SK-N-MC (cell line): ENCODE measurements around the gene NUDT3.

ENCODE experiments used
- DNase-seq: peaks from one replicate; pipeline ENCODE4 v3.0.0-alpha.2; 2011; ENCODE audit warnings: low read depth, low spot score
- H3K27ac ChIP-seq: fragments of 200-600 bp; sonication (generic); 2 replicates; pipeline ENCODE4 v1.5.1; 2016; ENCODE audit warnings: mixed run types
- H3K36me3 ChIP-seq: fragments of 200-600 bp; sonication (generic); 2 replicates; pipeline ENCODE4 v1.6.1; 2017; ENCODE audit warnings: antibody characterized with exemption, low read length, mixed read lengths; ENCODE audit not compliant: insufficient read depth
- H3K4me3 ChIP-seq: fragments of 200-600 bp; sonication (generic); 2 replicates; pipeline ENCODE4 v1.5.1; 2016
- H3K9ac ChIP-seq: fragments of 200-600 bp; sonication (generic); 2 replicates; pipeline ENCODE4 v1.8.0; 2017; ENCODE audit warnings: mixed run types, mixed read lengths; ENCODE audit not compliant: insufficient read length
- H3K9me3 ChIP-seq: fragments of 200-600 bp; sonication (generic); 2 replicates; pipeline ENCODE4 v1.6.1; 2017; ENCODE audit warnings: low read depth, mild to moderate bottlenecking, antibody characterized with exemption, low read length, moderate library complexity, mixed read lengths
- EZH2 ChIP-seq: fragments of 200-600 bp; sonication (generic); IDR thresholded peaks from one replicate; pipeline ENCODE4 v1.6.1; 2017; ENCODE audit warnings: antibody characterized with exemption
- FOXP2 ChIP-seq: optimal IDR thresholded peaks from 2 replicates; pipeline ENCODE3; 2011; ENCODE audit warnings: mild to moderate bottlenecking, moderate library complexity; ENCODE audit not compliant: insufficient read depth; ENCODE audit errors: extremely low read length, control extremely low read depth
- POLR2AphosphoS5 ChIP-seq: IDR thresholded peaks from 2 replicates; pipeline ENCODE4 v1.6.1; 2012; ENCODE audit warnings: mild to moderate bottlenecking, low read depth, low read length, borderline replicate concordance

Gene NUDT3

GRCh38 chr6:34315780-34316179, 76.7 kb downstream of the NUDT3 start:
- Histone ChIP-seq H3K9ac (no peak overlapping the region), H3K36me3 (no peaks in the 10 kb centered on the region), H3K9me3 (no peaks in the 10 kb centered on the region), H3K4me3 (no peak overlapping the region), H3K27ac (no peak overlapping the region)
- no peak for DNase-seq
- TF ChIP-seq EZH2 (no peak), POLR2AphosphoS5 (no peak), FOXP2 (no peak)

- H3K36me3 ChIP-seq: no peaks in the 10 kb centered on the region
- no peak overlapping the region for H3K27ac ChIP-seq
- no peak for DNase-seq
- no peak overlapping the region for H3K9ac ChIP-seq
- no peak overlapping the region for H3K4me3 ChIP-seq
- TF ChIP-seq EZH2: no peak
- no peak for TF ChIP-seq POLR2AphosphoS5
- TF ChIP-seq FOXP2: no peak
- no peaks in the 10 kb centered on the region for H3K9me3 ChIP-seq
These were observed 77.2 kb downstream of the NUDT3 start for GRCh38 chr6:34315256-34315655.

DNA sequence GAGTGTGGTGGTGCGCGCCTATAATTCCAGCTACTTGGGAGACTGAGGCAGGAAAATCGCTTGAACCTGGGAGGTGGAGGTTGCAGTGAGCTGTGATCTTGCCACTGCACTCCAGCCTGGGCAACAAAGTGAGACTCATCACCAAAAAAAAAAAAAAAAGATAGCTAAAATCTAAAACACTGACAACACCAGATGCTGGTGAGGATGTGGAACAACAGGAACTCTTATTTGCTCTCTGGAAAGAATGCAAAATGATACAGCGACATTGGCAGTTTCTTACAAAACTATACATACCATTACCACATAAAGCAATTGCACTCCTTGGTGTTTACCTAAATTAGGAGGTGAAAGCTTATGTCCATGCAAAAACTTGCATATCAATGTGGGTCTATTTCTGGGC, 80.2 kb downstream of the NUDT3 start:
- no peak for TF ChIP-seq EZH2
- TF ChIP-seq POLR2AphosphoS5: no peak
- no peak for TF ChIP-seq FOXP2
- no peak overlapping the region for H3K4me3 ChIP-seq
- no peak overlapping the region for H3K27ac ChIP-seq
- H3K36me3 ChIP-seq: no peaks in the 10 kb centered on the region
- no peak overlapping the region for H3K9ac ChIP-seq
- DNase-seq: no peak
- no peaks in the 10 kb centered on the region for H3K9me3 ChIP-seq

DNA sequence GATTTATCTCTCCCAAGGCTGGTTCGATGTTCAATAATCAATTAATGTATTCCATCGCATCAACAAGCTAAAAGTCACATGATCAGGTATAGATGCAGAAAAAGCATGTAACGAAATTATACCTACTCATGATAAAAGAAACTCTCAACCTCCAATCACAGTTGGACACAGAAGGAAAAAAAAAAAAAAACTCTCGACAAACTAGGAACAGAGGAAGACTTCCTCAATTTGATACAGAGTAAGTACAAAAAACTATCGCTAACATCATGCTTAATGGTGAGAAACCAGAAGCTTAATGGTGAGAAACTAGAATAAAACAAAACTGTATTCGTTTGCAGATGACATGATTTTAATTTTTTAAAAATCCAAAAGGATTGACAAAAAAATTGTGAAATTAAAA, 81.7 kb downstream of the NUDT3 start:
- TF ChIP-seq EZH2: no peak
- Histone ChIP-seq H3K9ac (no peak overlapping the region), H3K27ac (no peak overlapping the region), H3K9me3 (no peaks in the 10 kb centered on the region), H3K4me3 (no peak overlapping the region), H3K36me3 (no peaks in the 10 kb centered on the region)
- no peak for DNase-seq

DNA sequence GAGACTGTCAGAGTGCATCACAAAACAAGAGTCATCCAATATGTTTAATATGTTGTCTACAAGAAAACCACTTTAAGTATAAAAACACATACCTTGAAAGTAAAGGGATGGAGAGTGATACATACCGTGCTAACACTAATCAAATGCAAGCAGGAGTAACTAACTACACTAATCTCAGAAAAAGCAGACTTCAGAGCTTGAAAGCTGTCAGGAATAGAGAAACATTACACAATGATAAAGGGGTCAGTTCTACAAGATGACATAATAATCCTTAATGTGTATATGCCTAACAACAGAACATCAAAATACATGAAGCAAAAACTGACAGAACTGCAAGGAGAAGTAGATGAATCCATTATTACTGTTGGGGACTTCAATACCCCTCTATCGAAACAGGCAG, 84.0 kb downstream of the NUDT3 start:
- H3K9ac ChIP-seq: no peak overlapping the region
- H3K36me3 ChIP-seq: no peaks in the 10 kb centered on the region
- DNase-seq: no peak
- H3K4me3 ChIP-seq: no peak overlapping the region
- TF ChIP-seq EZH2 (no peak), FOXP2 (no peak), POLR2AphosphoS5 (no peak)
- H3K27ac ChIP-seq: no peak overlapping the region
- H3K9me3 ChIP-seq: no peaks in the 10 kb centered on the region

GRCh38 chr6:34305982-34306708, 86.3 kb downstream of the NUDT3 start:
- no peaks in the 10 kb centered on the region for H3K36me3 ChIP-seq
- no peaks in the 10 kb centered on the region for H3K9me3 ChIP-seq
- peak overlapping the region; percentile 35; the same call in 1 of the 2 replicates for H3K27ac ChIP-seq
- no peak for TF ChIP-seq POLR2AphosphoS5
- TF ChIP-seq EZH2: no peak
- no peak for TF ChIP-seq FOXP2
- H3K9ac ChIP-seq: no peak overlapping the region
- DNase-seq: no peak
- no peak overlapping the region for H3K4me3 ChIP-seq

GRCh38 chr6:34305497-34305896, 87.0 kb downstream of the NUDT3 start:
- no peak for DNase-seq
- no peak overlapping the region for H3K27ac ChIP-seq

GRCh38 chr6:34304164-34304563, 88.3 kb downstream of the NUDT3 start:
- DNase-seq: no peak
- TF ChIP-seq FOXP2: no peak
- no peak for TF ChIP-seq POLR2AphosphoS5
- no peak for TF ChIP-seq EZH2
- no peak overlapping the region for H3K9ac ChIP-seq
- no peak overlapping the region for H3K4me3 ChIP-seq
- H3K9me3 ChIP-seq: no peaks in the 10 kb centered on the region
- H3K27ac ChIP-seq: no peak overlapping the region
- no peaks in the 10 kb centered on the region for H3K36me3 ChIP-seq

More at GRCh38 chr6:34305497-34305896, 87.0 kb downstream of the NUDT3 start:
- no peak for TF ChIP-seq POLR2AphosphoS5
- no peak overlapping the region for H3K4me3 ChIP-seq
- no peak overlapping the region for H3K9ac ChIP-seq
- no peaks in the 10 kb centered on the region for H3K9me3 ChIP-seq
- H3K36me3 ChIP-seq: no peaks in the 10 kb centered on the region

DNA sequence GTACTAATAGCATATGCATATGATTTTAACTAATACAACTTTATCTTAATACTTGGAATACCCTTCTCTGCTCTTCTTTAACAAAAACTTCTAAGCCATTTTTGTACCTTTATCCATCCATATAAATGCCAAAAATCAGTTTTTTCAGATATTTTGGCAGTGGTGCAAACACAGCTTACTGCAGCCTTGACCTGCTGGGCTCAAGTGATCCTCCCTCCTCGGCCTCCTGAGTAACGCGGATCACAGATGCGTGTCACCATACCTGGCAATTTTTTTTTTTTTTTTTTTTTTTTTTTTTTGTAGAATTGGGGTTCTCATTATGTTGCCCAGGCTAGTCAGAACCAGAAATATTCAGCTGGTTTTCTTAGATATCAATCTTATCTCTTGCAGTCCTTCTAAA, 89.5 kb downstream of the NUDT3 start:
- TF ChIP-seq POLR2AphosphoS5 (no peak), EZH2 (no peak), FOXP2 (no peak)
- no peak for DNase-seq
- no peaks in the 10 kb centered on the region for H3K9me3 ChIP-seq
- H3K27ac ChIP-seq: no peak overlapping the region
- no peaks in the 10 kb centered on the region for H3K36me3 ChIP-seq
- H3K4me3 ChIP-seq: no peak overlapping the region
- H3K9ac ChIP-seq: no peak overlapping the region
